Forelimb muscle (tissue), 1 donor: Measurements from ENCODE around the gene BARHL1. TPM values are rescaled to one million over a fixed set of nuclear protein-coding genes. Genes with fewer than 3 reads are reported as not detected.

Experiments used
- DNase-seq: peaks from one replicate; pipeline ENCODE4 v3.0.0-alpha.2; 2013; ENCODE audit warnings: low read depth
- polyA plus RNA-seq: library from polyadenylated mRNA; unstranded; fragments of 120-200 nt; gene quantifications from one replicate; pipeline ENCODE4 v1.2.1, GENCODE V29; 2013; ENCODE audit not compliant: insufficient read length

The BARHL1 gene
- polyA plus RNA-seq, 1 donor, result not detected

DNA sequence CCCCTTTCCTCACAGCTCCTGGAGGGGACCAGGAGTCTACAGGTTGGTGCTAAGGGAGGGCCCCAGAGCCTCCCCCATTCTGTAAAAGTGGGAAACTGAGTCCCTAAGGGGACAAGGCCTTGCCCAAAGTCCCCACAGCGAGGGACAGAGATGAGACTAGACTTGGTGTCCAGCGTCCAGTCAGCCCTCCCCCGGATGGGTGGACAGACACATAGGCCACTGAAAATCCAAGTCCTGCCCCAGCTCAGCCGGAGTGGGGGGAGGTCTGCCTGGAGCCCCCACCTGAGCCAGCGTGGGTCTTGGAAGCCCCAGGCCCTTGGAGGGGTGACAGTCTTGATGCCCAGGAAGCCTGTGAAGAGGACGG, 5.2 kb downstream of the BARHL1 start:
- DNase-seq, result no peak

GRCh38 chr9:132588098-132588497, 5.7 kb downstream of the BARHL1 start:
- DNase-seq, result no peak

- no peak for DNase-seq
Observed at GRCh38 chr9:132588501-132589147, 6.2 kb downstream of the BARHL1 start.

DNA sequence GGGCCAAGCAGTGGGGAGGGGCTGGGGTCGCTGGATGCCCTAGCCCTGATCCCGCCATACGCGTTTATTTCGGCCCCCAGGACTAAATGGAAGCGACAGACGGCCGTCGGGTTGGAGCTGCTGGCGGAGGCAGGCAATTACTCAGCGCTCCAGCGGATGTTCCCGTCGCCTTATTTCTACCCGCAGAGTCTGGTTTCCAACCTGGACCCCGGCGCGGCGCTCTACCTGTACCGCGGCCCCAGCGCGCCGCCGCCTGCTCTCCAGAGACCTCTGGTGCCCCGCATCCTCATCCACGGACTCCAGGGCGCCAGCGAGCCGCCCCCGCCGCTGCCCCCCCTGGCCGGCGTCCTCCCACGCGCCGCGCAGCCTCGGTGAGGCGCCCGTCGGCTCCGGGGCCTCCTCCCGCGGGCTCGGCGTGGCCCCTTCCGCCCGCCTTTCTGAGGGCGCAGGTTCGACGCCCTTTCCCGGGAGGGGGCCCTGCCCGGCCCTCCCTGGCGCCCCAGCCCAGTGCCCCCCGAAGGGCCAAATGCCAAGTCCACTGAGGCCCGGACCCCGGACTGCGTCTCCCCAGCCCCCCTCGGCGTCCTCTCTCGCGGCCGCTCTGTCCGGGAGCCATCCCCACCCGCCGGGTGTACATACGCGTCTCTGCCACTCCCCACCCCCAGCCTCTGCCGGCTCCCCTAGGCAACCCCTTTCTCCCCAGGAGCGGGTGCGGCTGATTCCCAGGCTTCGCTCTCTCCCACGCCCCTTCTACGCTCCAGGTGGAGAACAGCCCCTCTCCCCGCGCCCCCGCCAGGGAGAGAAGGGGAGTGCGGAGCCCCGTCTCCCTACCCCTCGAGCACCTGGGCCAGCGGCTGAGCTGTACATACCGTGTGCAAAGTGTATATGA, 7.0 kb downstream of the BARHL1 start:
- no peak for DNase-seq

- DNase-seq, result no peak
Observed at GRCh38 chr9:132590037-132590317, 7.6 kb downstream of the BARHL1 start.

GRCh38 chr9:132590318-132591182, 8.1 kb downstream of the BARHL1 start:
- DNase-seq, result no peak

- no peak for DNase-seq
Observed at GRCh38 chr9:132591244-132591643, 8.8 kb downstream of the BARHL1 start.

- DNase-seq, result no peak
Observed at GRCh38 chr9:132591751-132592314, 9.4 kb downstream of the BARHL1 start.

GRCh38 chr9:132592451-132592850, 10.0 kb downstream of the BARHL1 start:
- no peak for DNase-seq

GRCh38 chr9:132594412-132594811, 12.0 kb downstream of the BARHL1 start:
- DNase-seq, result no peak

GRCh38 chr9:132595319-132595718, 12.9 kb downstream of the BARHL1 start:
- no peak for DNase-seq

- no peak for DNase-seq
Observed at GRCh38 chr9:132596200-132596599, 13.8 kb downstream of the BARHL1 start.

GRCh38 chr9:132597073-132597775, 14.8 kb downstream of the BARHL1 start:
- DNase-seq, result no peak

GRCh38 chr9:132600326-132600984, 18.0 kb downstream of the BARHL1 start:
- DNase-seq, result no peak

DNA sequence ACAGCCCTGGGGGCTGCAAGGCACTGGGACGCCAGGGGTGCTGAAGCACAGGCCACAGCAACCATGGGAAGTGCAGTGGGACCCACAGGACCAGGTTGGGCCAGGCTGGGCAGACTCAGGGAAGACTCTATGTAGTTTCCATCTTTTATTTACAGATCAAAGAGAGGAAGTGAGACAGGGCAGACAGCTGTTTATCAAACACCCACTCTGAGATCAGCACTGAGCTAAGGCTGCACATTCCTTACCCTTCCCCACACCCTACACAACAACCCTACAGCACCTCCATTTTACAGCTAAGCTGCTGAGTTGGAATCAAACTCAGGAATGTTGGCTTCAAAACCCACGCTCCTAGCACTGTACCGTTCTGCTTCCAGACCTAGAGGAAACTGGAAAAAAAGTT, 19.8 kb downstream of the BARHL1 start:
- DNase-seq, result no peak

DNA sequence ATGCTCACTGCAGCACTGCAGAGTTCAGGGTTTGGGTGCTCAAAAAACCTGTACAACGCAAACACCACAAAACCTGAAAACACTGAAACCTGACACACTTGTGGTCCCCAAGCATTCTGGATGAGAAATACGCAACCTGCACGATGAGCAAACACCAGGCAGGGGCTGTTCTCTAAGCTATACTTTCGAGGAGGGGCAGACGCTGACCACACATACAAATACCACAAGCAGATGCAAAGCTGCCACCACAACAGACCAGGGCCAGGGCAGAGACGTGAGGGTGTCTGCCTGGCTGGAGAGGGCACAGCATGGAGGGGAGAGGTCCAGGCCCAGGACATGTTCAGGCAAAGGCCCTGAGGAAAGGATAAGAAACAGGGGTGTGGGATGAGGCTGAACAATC, 23.0 kb downstream of the BARHL1 start:
- DNase-seq, result no peak

DNA sequence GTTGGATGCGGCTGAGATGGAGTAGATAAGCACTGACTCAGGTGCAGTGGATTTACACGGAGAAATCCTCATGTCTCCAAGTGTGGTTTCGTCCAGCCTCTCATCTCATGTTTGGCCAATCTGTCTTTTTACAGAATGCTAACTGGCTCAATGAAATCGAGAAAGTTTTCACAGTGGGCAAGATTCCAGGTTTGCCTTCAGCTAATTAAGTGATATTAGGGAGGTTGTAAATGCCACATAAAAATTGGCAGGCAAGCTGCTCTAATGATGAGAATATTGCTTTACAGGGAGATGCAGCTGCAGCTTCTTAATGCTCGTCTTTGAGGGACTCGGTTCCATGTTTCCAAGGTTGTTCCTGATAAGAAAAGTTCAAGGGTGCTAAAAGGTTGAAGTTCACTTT, 23.7 kb downstream of the BARHL1 start:
- DNase-seq, result no peak

DNA sequence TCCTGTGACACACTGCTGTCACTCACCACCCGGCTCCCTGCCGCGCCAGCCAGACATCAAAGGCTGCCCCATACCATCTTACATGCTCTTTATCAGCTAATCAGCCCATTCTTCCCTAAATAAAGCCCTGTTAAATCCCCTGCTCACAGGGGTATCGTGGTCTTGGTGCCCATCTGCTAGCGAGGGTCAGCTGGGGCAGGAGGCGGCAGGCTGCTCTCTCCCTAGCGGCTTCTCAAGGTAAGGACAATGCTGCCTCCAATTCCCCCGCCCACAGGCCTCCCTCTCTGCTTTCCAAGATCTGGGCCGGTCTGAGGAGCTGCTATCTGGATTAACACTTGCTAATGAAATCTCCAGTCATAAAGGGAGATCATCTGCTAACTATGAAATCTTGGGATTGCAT, 26.8 kb downstream of the BARHL1 start:
- DNase-seq, result no peak

DNA sequence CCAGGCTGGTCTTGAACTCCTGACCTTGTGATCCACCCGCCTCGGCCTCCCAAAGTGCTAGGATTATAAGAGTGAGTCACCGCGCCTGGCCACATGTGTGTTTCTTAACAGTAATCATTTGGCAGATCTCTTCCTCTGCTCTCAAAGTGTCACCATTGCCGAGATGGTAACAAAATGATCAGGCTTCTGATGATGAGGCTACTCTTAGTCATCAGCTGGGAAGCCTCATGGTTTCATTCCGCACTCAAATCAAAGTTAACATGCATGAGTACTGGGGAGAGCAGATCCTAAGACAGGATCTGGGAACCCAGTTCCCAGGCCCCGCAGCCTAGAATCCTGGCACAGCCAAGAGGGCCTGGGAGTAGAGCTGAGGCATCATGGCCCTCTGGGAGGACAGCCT, 27.4 kb downstream of the BARHL1 start:
- no peak for DNase-seq

DNA sequence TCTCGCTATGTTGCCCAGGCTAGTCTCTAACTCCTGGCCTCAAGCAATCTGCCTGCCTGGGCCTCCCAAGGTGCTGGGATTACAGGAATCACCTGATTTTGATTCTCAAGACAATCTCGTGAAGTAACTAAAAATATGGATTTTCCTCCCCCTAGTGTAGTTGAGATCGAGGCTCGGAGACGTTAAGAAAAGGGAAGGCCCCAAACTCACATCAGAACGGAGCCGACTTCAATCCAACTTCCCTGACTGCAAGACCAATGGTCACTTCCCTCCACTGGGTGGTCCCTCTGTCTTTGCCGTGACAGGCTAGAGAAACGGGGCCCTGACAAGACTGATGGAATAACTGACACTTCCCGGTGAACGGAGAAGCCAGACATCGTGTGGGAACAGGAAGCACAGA, 28.3 kb downstream of the BARHL1 start:
- DNase-seq, result no peak

DNA sequence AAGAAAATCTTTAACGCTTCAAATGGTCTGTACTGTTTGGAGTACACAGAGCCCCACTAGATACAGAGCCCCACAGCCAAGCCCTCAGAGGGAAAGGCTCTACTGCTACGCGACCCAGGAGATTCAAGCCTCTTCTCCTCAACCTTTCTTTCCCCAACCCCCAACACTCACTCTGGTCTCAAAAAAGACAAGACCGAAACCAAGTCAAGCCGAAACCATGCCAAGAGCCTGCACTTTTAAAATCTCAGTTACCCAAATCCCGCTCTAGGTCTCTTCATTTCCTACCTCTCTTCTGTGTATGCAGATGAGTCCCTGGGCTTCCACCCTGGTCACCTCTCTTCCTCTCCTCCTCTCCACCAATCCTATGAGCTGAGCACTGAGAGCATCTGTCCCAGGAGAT, 31.9 kb downstream of the BARHL1 start:
- no peak for DNase-seq
